NOMO-1 treated with dmso at 0.1 percent for 144 hours (cell line): ENCODE data around the gene ATXN7L3.

Experiments
- DNase-seq: peaks from one replicate; lab custom pipeline; 2025; ENCODE audit not compliant: unreplicated experiment; lab: John Stamatoyannopoulos, UW

ATXN7L3 gene

DNA sequence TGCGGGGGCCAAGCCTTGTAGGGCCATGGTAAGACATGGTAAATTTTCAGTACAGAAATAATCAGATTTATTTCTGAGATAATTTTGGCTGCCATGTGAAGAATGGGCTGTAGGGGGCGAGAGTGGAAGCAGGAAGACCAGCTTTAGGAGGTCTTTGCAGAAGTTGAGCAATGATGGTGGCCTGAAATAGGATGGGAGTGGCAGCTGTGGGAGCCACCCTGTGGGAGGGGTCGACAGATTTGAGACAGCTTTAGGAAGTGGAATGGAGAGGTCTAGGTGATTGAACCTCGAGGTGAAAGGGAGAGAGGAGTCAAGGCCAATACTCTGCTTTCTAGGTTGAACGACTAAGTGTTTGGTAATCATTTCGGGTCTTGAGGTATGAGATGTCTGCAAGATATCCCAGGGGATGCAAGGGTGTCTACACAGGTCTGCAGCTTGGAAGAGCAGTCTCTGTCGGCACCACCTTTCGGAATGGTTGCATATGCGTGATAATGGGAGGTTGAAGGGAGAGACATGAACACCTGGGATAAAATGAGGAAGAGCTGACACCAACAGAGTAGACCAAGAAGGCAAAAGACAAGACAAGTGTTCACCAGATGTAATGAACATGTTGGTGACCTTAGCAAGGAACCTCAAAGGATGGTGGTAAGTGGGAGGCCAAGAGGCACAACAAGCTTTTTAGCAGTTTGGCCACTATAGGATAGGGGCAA is 4.2 kb upstream of the ATXN7L3 start:
- DNase-seq = peak; percentile 90

DNA sequence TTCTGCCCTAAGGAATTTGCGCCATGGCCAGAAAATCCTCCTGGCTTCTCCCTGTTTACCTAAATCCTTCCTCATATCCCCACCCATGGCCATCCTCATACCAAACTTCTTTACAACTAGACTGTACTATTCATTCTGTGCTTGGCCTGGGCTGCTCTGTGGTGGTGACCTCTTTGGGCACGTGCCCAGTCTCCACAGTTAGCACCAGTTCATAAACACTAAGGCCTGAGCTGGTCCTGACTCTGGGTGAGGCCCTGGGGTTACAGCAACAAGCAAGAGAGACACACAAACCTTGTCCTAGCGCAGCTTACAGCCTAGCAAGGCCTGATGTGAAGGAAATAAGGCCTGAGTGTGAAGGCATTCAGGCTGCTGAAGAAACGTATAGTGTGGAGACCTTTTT is 3.1 kb upstream of the ATXN7L3 start:
- no peak for DNase-seq

DNA sequence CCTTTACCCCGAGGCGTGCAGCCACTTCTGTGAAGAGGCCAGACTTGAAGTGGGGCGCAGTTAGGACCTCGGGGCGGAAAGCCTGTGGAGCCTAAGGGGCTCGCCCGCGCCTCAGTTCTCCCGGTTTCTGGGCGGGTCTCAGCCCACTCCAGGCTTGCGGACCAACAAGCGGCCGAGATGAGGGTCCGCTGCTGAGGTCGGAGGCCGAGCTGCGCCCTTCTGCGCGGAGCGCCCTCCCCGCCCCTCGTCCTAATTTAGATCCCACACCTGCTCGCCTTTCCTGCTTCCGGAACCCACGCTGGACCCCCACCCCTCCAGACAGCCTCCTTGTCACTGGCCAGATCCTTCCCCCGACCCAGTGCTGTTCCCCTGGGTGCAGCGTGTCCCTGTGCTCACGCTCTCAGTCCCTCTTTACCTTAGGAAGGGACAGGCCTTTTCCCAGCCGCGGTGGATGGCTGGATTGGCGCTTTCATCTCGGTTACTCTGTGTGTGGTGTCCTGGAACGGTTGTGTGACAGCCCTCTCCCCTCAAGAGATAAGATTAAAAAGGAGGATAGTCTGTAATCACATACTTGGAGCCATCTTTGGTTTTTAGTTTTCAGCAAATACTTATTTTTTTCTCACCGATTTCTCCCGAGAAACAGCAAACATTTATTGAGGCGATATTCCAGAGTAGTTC is 933 bp upstream of the ATXN7L3 start:
- no peak for DNase-seq

DNA sequence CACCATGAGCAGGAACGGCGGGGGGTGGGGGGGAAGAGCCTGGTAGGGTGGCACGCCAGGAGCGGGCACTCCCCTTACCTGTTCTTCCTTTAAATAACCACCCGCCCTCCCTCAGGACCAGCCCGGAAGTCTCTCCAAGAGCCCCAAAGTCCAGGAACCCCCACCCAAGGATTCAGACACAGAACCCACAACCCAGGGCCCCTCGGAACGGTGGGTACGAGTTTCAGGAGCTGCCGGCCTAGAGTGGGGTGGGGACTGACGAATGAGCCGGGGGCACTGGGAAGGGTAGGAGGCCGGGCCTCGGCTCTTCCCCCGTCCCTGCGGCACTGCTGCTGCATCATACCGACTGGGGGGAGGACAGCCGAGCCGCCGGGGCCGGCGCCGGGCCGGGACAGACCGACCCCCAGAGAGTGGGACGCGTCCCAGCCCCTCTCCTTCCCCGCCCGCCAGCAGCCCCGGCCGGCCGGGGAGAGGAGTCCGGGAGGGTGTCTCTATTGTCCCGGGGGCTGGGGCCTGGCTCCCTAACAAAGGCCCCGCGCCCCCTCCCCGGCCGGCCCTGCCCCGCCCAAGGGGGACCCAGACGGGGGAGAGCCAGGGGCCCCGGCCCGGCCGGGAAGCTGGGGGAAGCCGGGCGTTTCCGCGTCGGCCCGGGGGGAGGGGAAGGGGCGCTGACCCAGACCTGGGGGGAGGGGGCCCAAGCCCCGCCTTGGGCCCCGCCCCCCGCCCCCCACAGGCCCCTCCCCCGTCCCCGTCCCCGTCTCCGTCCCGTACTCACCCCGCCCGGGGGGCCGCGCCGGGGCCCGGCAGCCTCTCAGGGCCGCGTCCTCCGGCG is 747 bp downstream of the ATXN7L3 start:
- peak; percentile 23 for DNase-seq

DNA sequence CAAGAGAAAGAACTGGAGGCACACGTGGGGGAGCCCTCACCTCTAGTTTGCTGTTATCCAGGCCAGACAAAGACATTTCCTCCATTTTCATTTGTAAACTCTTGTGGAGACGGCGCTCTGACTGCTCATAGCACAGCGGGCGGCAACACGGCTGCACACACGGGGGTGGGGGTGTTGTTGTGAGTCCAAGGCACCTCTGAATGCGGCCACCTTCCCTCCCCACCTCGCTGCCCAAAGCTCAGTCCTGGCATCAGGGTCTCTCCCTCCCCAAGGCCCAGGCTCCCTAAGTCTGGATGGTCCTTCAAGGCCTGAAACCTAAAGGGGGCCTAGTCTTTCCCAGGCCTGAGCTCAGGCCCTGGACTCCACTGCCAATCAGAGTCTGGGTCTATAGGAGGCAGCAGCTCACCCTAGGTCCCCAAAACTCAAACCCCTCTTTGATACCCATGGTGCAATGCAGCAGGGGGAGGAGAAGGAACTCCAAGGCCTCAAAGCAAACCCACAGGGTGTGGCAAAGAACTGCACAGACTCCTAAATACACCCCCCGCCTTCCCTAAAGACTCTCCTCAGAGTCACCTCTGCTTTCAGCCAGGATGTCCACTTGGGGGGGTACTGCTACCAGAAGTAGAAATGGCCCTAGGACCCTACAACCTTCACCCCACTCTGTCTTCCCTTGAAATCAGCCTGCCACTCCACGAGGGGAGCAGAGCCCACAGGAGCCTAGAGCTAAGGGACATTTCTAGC is 1.5 kb downstream of the ATXN7L3 start:
- peak; percentile 85 for DNase-seq

DNA sequence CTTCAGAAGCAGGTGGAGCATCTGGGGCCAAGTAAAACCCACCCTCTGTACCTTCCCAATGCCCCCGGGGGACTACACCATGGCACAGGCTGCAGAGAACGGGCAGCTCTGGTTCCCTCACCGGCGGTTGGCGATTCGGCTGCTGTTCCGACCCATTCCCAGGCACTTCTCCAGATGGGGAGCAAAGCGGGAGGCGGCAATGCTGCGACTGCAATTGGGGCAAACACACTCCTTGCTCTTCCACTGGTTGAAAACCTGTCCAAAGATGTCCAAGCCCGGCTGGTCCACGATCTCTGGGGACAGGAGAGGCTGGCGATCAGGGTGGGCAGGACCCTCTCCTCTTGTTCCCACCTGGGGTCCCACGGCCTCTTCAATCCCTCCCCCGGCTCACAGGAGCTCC is 2.6 kb downstream of the ATXN7L3 start:
- DNase-seq = no peak

DNA sequence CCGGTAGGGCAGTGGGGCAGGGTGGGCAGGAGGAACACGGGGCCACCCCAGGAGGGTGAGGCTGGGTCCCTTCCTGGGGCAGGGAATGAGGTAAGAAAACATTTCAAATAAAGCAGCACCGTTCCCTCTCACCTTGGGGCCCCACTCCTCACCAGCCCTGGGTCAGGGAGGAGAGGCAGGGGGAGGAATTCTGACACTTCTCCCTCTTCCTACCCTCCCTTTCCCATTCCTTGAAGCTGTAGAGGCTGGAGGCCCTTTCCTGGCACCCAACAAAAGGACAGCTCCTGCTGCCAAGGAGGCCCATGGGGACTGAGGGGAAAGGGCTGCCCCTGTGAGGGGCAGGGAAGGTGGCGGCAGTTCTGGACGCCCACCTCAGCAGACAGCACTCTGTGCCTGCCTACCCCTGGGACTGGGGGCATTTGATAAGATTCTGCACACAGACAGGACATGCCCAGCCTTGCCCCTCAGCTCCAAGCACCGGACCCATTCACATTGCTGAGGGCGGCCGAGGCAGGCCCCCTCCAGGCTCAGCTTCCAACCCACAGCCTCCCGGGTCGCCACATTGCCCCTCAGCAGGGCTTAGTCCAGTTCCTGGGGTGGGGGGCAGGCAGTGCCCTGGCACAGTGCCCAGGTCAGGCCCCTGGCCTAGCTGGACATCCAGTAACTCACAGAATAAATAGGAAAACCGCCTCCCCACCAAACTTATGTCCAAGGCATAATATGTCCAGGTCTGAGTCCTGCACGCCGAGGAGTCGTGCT is 6.2 kb downstream of the ATXN7L3 start:
- no peak for DNase-seq

DNA sequence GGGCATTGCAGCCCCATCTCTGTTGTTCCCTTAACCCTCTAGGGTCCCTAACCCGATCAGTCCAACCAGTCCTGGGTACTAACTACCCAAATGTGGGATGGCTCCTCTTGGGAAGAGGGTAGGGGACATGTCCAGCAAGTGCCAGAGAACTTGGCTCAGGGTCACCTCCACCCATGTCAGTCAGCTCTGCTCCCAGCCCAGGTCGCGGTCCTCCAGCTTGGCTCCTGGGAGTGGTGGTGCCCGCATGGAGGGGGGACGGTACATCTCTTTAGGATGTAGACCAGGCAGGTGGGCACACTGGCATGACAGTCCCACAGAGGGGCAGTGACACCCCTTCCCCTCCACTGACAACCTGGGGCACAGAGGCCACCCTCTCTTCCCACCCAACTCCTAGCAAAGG is 6.9 kb downstream of the ATXN7L3 start:
- DNase-seq = no peak

DNA sequence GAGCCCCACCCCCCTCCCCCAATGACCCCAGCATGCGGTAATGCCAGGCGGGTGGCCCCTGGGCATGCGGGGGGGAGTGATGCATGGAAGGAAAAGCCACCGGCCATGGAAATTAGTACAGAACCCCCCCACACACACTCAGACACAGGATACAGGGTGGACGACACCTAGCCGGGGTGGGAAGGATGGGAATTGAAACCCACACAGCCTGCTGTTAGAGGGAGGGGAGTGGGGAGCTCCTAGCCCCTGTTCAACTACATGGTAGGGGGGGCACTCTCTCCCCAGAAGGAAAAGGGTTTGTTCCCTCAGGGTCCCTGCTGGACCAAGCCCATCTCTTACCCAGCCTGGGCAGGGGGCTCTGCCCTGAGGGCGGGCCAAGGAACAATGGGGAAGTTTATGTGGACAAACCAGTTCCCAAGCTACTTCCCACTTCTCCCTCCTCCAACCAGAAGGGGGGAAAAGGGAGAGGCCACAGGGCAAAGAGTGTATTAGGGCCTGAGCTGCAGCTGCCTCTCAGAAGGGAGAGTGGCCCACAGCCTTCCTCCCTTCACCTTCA is 7.7 kb downstream of the ATXN7L3 start:
- no peak for DNase-seq

DNA sequence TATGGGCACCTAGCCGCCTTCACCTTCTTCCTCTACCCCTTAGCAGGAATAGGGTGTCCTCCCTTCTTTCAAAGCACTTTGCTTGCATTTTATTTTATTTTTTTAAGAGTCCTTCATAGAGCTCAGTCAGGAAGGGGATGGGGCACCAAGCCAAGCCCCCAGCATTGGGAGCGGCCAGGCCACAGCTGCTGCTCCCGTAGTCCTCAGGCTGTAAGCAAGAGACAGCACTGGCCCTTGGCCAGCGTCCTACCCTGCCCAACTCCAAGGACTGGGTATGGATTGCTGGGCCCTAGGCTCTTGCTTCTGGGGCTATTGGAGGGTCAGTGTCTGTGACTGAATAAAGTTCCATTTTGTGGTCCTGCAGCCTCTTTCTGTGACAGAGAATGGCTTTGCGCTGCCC is 8.3 kb downstream of the ATXN7L3 start:
- DNase-seq = no peak

DNA sequence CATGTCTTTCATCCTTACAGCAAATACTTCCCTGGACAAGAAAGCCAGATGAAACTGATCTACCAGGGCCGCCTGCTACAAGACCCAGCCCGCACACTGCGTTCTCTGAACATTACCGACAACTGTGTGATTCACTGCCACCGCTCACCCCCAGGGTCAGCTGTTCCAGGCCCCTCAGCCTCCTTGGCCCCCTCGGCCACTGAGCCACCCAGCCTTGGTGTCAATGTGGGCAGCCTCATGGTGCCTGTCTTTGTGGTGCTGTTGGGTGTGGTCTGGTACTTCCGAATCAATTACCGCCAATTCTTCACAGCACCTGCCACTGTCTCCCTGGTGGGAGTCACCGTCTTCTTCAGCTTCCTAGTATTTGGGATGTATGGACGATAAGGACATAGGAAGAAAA is 9.2 kb downstream of the ATXN7L3 start:
- no peak for DNase-seq

DNA sequence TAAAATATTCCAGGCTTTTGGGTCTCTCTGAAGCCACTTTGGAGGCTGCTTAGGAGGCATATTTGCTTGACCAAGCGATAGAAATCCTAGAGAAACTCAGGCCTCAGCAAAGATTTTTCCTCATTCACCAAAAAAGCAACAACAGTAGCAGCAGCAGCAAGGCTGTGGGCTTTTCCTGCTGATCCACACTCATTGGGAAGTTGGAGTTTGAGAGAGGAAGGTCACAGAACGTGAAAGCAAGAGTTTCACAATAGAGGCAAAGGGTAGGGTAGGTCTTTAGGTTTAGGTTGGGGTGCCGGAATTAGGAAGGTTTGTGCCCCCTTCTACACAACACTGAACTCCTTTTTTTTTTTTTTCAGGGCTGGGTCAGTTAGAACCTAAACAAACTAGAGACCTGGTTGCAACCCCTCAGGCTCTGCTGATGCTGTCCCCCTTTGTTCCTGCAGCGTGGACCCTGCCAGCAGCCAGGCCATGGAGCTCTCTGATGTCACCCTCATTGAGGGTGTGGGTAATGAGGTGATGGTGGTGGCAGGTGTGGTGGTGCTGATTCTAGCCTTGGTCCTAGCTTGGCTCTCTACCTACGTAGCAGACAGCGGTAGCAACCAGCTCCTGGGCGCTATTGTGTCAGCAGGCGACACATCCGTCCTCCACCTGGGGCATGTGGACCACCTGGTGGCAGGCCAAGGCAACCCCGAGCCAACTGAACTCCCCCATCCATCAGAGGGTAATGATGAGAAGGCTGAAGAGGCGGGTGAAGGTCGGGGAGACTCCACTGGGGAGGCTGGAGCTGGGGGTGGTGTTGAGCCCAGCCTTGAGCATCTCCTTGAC is 10.9 kb downstream of the ATXN7L3 start:
- no peak for DNase-seq

DNA sequence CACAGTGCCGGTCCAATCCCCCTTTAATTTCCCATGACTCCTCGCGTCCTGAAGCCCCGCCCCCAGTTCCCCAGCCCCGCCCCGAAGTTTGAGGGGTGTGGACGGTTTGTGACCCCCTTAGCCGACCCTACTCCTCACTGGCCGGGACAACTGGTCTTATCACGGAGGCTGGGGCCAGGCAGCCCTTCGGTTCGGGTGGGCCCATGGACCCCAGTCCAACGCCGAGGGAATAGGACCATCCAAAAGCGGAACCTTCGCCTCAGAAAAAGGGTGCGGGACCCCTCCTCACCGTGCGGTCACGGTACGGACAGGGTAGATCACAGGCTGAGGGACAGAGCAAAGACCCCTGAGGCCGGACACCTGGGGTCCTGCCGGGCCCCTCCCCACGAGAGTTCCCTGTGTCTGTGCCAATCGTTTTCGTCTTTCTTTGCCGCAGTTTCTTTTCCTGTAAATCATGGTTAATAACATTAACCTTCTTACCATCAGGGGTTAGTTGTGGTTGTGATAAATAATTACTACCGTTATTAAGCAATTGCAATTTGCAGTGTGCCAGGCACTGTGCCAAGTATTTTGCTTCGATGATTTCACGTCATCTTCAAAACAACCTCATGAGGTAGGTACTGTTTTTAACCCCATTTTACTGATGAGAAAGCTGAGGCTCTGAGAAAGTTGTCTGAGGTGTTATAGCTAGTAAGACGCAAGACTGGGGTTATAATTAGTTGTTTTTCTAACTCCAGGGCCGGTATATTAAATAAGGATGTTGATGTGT is 12.4 kb downstream of the ATXN7L3 start:
- no peak for DNase-seq

DNA sequence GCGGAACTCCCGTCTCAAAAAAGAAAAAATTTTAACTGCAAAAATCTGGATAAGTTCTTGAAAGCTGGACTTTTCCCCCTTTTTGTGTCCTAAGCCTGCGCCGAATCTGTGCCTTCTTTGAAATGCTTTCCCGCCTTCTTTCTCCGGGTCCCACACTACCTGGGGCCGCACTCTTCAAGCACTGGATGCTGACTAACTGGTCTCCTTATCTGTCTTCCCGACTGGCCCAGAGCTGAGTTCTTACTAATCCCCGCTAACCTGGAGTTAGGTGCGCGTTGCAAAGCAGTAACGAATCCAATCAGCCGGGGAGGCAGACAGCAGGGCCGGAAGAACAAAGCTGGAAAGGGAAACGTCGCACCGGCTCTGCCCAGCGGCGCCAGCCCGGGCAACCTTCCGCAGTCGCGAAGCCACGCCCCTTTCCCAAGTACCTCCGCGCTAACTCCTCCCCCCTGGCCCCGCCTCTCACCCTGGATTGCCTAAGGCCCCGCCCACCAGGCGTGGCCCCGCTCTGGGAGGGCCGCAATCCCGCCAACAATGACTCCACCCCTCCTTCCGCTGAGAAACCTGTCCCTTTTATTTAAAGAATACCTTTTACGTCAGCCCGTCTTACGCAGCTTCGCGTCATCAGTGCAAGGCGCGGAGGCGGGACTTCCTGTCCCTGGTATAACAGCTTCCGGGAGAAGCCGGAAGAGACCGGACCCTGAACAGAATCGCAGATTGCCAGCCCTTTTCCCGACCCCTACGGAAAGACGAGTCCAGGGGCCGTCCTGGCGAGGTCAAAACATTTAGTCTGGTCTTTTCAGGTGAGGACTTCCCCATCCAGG is 13.2 kb downstream of the ATXN7L3 start, which contains the start of gene TMUB2:
TMUB2 (plus strand) TSS at position 666 of the 824 bp plus-strand sequence. CDS start 737 bp downstream, outside the sequence.
- DNase-seq = peak; percentile 99

DNA sequence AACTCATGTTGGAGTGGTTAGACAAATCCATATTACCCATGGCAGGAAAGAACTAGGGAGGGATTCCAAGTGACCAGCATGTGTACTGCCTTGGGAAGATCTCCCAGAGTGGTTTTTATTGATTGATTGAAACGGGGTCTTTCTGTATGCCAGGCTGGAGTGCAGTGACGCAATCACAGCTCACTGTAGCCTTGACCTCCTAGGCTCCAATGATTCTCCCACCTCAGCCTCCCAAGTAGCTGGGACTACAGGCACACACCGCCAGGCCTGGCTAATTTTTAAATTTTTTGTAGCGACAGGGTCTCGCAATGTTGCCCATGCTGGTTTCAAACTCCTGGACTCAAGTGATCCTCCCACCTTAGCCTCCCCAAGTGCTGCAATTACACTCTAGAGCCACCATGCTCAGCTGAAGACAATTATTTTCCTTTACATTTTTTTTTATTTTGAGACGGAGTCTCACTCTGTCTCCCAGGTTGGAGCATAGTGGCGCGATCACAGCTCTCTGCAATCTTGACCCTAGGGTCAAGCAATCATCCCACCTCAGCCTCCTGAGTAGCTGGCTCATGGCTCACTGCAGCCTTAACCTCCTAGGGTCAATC is 15.4 kb downstream of the ATXN7L3 start:
- DNase-seq = no peak

DNA sequence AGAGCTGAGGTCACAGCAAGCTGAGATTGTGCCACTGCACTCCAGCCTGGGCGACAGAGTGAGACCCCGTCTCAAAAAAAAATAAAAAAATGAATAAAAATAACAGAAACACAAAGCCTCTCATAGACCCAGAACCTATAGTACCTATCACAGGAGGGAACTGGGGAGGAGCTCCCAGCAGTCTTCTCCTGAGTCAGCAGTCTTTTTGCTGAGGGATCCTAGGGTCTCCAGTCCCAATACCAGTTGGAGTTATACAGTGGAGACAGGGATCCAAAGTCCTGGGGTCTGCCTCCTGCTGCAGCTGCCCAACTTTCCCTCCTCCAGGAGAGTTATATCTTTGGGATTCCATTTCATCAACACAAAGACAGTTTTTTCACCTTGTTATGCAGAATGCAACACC is 16.7 kb downstream of the ATXN7L3 start:
- no peak for DNase-seq

DNA sequence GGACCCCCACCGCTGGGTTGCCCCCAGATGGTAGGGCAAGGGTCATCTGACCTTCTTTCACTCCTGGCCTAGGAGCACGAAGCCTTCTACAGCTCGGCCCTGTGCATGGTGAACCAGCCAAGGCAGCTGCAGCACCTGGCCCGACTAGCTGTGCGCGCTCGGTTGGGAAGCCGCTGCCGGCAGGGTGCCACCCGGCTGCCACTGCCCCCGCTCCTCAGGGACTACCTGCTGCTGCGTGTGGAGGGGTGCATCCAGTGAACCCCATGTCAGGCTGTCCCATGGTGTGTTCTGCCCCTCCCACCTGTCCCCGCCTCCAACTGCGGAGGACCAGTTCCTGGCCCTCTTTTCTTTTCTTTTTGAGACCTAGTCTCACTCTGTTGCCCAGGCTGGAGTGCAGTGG is 21.6 kb downstream of the ATXN7L3 start:
- DNase-seq = no peak
